C4-2B (cell line): ENCODE measurements around the gene NCOA7.

Source experiments
- H3K27ac ChIP-seq: fragments of 450-650 bp; 2 replicates; pipeline ENCODE4 v1.5.1; 2017
- ZFX ChIP-seq: fragments of 450-650 bp; IDR thresholded peaks from 2 replicates; pipeline ENCODE4 v1.6.1; 2017
- TF ChIP-seq, protein P1 (sequence below): fragments of 450-650 bp; conservative IDR thresholded peaks from 2 replicates; pipeline ENCODE4 v1.5.1; 2017; ENCODE audit warnings: mild to moderate bottlenecking

The NCOA7 gene

GRCh38 chr6:125791151-125791819, 525 bp downstream of the NCOA7 start:
- peak overlapping the region; percentile 85 for H3K27ac ChIP-seq
- TF ChIP-seq, protein P1, sequence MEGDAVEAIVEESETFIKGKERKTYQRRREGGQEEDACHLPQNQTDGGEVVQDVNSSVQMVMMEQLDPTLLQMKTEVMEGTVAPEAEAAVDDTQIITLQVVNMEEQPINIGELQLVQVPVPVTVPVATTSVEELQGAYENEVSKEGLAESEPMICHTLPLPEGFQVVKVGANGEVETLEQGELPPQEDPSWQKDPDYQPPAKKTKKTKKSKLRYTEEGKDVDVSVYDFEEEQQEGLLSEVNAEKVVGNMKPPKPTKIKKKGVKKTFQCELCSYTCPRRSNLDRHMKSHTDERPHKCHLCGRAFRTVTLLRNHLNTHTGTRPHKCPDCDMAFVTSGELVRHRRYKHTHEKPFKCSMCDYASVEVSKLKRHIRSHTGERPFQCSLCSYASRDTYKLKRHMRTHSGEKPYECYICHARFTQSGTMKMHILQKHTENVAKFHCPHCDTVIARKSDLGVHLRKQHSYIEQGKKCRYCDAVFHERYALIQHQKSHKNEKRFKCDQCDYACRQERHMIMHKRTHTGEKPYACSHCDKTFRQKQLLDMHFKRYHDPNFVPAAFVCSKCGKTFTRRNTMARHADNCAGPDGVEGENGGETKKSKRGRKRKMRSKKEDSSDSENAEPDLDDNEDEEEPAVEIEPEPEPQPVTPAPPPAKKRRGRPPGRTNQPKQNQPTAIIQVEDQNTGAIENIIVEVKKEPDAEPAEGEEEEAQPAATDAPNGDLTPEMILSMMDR: peak; percentile 75
- no peak for TF ChIP-seq ZFX

DNA sequence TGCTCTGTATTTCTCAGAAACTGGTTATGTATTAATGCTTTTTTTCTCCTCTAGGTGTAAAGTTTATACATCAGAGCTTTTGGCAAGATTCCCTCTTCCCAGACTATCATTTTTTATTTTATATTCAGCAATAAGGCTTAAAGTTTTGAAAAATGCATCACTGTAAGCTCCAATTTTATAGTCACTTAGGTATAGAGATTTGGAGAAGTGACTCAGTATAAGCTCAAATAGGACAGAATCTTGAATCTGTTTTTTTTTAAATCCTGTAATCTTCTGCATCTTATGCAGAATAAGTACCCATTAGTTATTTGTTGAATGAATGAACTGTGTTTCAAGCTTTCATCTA, 1.0 kb downstream of the NCOA7 start:
- H3K27ac ChIP-seq: no peak overlapping the region; the same call in 1 of the 2 replicates

GRCh38 chr6:125792172-125792571, 1.4 kb downstream of the NCOA7 start:
- no peak overlapping the region for H3K27ac ChIP-seq
- TF ChIP-seq, protein P1: no peak
- TF ChIP-seq ZFX: no peak

More for the DNA sequence above, 1.0 kb downstream of the NCOA7 start:
- TF ChIP-seq, protein P1: peak; percentile 45
- TF ChIP-seq ZFX: no peak

- TF ChIP-seq, protein P1: no peak
- no peak for TF ChIP-seq ZFX
- no peak overlapping the region for H3K27ac ChIP-seq
Measured at GRCh38 chr6:125792680-125793079, 1.9 kb downstream of the NCOA7 start.

- TF ChIP-seq, protein P1: no peak
- no peak for TF ChIP-seq ZFX
- no peak overlapping the region for H3K27ac ChIP-seq
Measured at GRCh38 chr6:125793280-125793679, 2.5 kb downstream of the NCOA7 start.

DNA sequence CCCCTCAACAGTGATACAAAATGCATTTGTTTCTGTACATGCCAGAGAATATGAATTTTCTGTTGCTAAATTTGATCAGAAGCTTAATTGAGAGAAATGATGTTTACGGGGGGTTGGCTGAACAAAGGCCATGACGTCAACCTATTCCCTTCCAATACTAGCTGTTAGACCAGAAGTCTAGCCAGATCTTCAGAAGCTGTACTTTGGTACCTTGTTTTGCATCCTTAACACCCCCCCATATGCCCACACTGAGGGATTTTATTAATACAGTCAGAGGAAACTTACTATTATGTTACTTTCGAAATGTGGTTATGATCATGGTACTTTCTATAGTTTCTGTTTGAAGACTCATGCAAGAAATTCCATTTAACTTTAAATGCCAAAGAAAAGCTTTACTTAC, 3.1 kb downstream of the NCOA7 start:
- no peak overlapping the region for H3K27ac ChIP-seq
- TF ChIP-seq ZFX: no peak
- TF ChIP-seq, protein P1: no peak

GRCh38 chr6:125794342-125795137, 3.8 kb downstream of the NCOA7 start:
- no peak overlapping the region for H3K27ac ChIP-seq

More at GRCh38 chr6:125794342-125795137, 3.8 kb downstream of the NCOA7 start:
- TF ChIP-seq, protein P1: no peak
- TF ChIP-seq ZFX: no peak
